ENCODE results near the gene ATP5PB. TPM values are rescaled to one million over a fixed set of nuclear protein-coding genes. Genes with fewer than 3 reads are reported as not detected.
A peak's percentile ranks its signal among the peaks of the same experiment; 100 is the strongest.

ATP5PB gene
- total RNA-seq, 2 donors from 2014 or later: 92.1 to 99.9 TPM

DNA sequence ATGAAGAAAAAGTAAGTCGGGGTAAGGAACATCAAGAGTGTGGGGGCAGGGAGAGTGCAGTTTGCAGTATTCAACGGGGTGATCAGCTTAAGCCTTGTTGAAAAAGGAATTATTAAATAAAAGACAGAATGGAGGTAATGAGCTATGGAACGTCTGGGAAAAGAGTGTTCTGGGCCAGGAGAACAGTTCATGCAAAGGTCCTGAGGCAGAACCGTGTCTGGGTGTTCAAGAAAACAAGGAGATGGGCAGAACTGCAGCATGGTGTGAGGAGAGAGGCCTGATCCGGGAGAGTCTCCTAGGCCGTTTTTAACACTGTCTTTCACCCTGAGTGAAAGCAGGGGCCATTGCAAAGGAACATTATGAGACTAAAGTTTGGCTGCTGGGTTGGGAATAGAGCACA, 42.0 kb upstream of the ATP5PB start:
- Histone ChIP-seq H3K9me3 (no peaks in the 10 kb centered on the region), H3K4me3 (no peak overlapping the region), H3K36me3 (no peaks in the 10 kb centered on the region), H3K27me3 (replicated peaks; ENCODE audit: insufficient read depth) (no peaks in the 10 kb centered on the region), H3K4me1 (ENCODE audit: control insufficient read depth in 1 of 2, low read depth in 2 of 2) (no peaks in the 10 kb centered on the region), H3K27ac (no peak overlapping the region)
- no peak for ATAC-seq (ENCODE audit: insufficient number of reproducible peaks, low FRiP score, low read depth)
- TF ChIP-seq, protein P1, sequence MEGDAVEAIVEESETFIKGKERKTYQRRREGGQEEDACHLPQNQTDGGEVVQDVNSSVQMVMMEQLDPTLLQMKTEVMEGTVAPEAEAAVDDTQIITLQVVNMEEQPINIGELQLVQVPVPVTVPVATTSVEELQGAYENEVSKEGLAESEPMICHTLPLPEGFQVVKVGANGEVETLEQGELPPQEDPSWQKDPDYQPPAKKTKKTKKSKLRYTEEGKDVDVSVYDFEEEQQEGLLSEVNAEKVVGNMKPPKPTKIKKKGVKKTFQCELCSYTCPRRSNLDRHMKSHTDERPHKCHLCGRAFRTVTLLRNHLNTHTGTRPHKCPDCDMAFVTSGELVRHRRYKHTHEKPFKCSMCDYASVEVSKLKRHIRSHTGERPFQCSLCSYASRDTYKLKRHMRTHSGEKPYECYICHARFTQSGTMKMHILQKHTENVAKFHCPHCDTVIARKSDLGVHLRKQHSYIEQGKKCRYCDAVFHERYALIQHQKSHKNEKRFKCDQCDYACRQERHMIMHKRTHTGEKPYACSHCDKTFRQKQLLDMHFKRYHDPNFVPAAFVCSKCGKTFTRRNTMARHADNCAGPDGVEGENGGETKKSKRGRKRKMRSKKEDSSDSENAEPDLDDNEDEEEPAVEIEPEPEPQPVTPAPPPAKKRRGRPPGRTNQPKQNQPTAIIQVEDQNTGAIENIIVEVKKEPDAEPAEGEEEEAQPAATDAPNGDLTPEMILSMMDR (IDR thresholded peaks at IDR 0.05): no peak
- no peak for DNase-seq (ENCODE audit: low spot score)

GRCh38 chr1:111412839-111413238, 36.4 kb upstream of the ATP5PB start:
- TF ChIP-seq, protein P1 (IDR thresholded peaks at IDR 0.05): no peak
- no peaks in the 10 kb centered on the region for H3K36me3 ChIP-seq
- H3K9me3 ChIP-seq: no peaks in the 10 kb centered on the region
- H3K4me1 ChIP-seq (ENCODE audit: control insufficient read depth in 1 of 2, low read depth in 2 of 2): no peaks in the 10 kb centered on the region
- no peak overlapping the region for H3K27ac ChIP-seq
- H3K4me3 ChIP-seq: no peak overlapping the region
- DNase-seq (ENCODE audit: low spot score) (no peak), ATAC-seq (ENCODE audit: insufficient number of reproducible peaks, low FRiP score, low read depth) (no peak)
- no peaks in the 10 kb centered on the region for H3K27me3 ChIP-seq (replicated peaks; ENCODE audit: insufficient read depth)

GRCh38 chr1:111414756-111415155, 34.5 kb upstream of the ATP5PB start:
- no peaks in the 10 kb centered on the region for H3K9me3 ChIP-seq
- ATAC-seq (ENCODE audit: insufficient number of reproducible peaks, low FRiP score, low read depth): no peak
- H3K27ac ChIP-seq: no peak overlapping the region
- no peaks in the 10 kb centered on the region for H3K27me3 ChIP-seq (replicated peaks; ENCODE audit: insufficient read depth)
- H3K4me1 ChIP-seq (ENCODE audit: control insufficient read depth in 1 of 2, low read depth in 2 of 2): no peaks in the 10 kb centered on the region
- no peaks in the 10 kb centered on the region for H3K36me3 ChIP-seq
- H3K4me3 ChIP-seq: no peak overlapping the region
- TF ChIP-seq, protein P1 (IDR thresholded peaks at IDR 0.05): no peak
- DNase-seq (ENCODE audit: low spot score): no peak

- Histone ChIP-seq H3K36me3 (no peaks in the 10 kb centered on the region), H3K27ac (no peak overlapping the region), H3K4me1 (ENCODE audit: control insufficient read depth in 1 of 2, low read depth in 2 of 2) (no peaks in the 10 kb centered on the region), H3K27me3 (replicated peaks; ENCODE audit: insufficient read depth) (no peaks in the 10 kb centered on the region), H3K9me3 (no peaks in the 10 kb centered on the region), H3K4me3 (no peak overlapping the region)
- TF ChIP-seq, protein P1 (IDR thresholded peaks at IDR 0.05): no peak
- ATAC-seq (ENCODE audit: insufficient number of reproducible peaks, low FRiP score, low read depth) (no peak), DNase-seq (ENCODE audit: low spot score) (no peak)
Observed at GRCh38 chr1:111415461-111415860, 33.8 kb upstream of the ATP5PB start.

GRCh38 chr1:111417755-111418154, 31.5 kb upstream of the ATP5PB start:
- Histone ChIP-seq H3K4me3 (no peak overlapping the region), H3K27ac (no peak overlapping the region), H3K36me3 (no peaks in the 10 kb centered on the region), H3K27me3 (replicated peaks; ENCODE audit: insufficient read depth) (no peaks in the 10 kb centered on the region), H3K9me3 (no peaks in the 10 kb centered on the region), H3K4me1 (ENCODE audit: control insufficient read depth in 1 of 2, low read depth in 2 of 2) (no peaks in the 10 kb centered on the region)
- TF ChIP-seq, protein P1 (IDR thresholded peaks at IDR 0.05): no peak
- peak; percentile 25 for ATAC-seq (ENCODE audit: insufficient number of reproducible peaks, low FRiP score, low read depth)
- no peak for DNase-seq (ENCODE audit: low spot score)
